Glutamatergic neuron (in vitro differentiated cells): ENCODE data around the gene HIC1. TPM values are rescaled to one million over a fixed set of nuclear protein-coding genes. Genes with fewer than 3 reads are reported as not detected.

Source experiments
- DNase-seq: peaks from one replicate; pipeline ENCODE4 v3.0.0; 2022
- H3K27ac Mint-ChIP-seq: one replicate; pipeline ENCODE4 v1.8.0; 2020; ENCODE audit warnings: mild to moderate bottlenecking, mixed read lengths, inconsistent platforms; ENCODE audit not compliant: unreplicated experiment
- H3K27me3 Mint-ChIP-seq: one replicate; pipeline ENCODE4 v1.8.0; 2020; ENCODE audit warnings: mild to moderate bottlenecking, moderate library complexity, mixed read lengths, inconsistent platforms; ENCODE audit not compliant: unreplicated experiment
- H3K36me3 Mint-ChIP-seq: one replicate; pipeline ENCODE4 v1.8.0; 2020; ENCODE audit warnings: mild to moderate bottlenecking, mixed read lengths, inconsistent platforms; ENCODE audit not compliant: unreplicated experiment
- H3K4me1 Mint-ChIP-seq: one replicate; pipeline ENCODE4 v1.8.0; 2020; ENCODE audit warnings: mild to moderate bottlenecking, low read depth, mixed read lengths, inconsistent platforms; ENCODE audit not compliant: unreplicated experiment
- H3K4me3 Mint-ChIP-seq: one replicate; pipeline ENCODE4 v1.8.0; 2020; ENCODE audit warnings: mild to moderate bottlenecking, mixed read lengths, inconsistent platforms; ENCODE audit not compliant: unreplicated experiment
- H3K9me3 Mint-ChIP-seq: one replicate; pipeline ENCODE4 v1.8.0; 2020; ENCODE audit warnings: mild to moderate bottlenecking, moderate library complexity, mixed read lengths, inconsistent platforms; ENCODE audit not compliant: unreplicated experiment
- CTCF ChIP-seq: fragments of 200-600 bp; sonication (generic); IDR thresholded peaks from one replicate; pipeline ENCODE4 v1.5.0; 2021; ENCODE audit not compliant: partially characterized antibody, unreplicated experiment
- total RNA-seq: library from RNA; stranded (reverse); fragmentation: NEBNext Ultra II Directional; extraction: Animal tissue kit (Norgen Biotek cat#: 25700); gene quantifications from one replicate; pipeline ENCODE4 v1.2.1, GENCODE V29; 2021; ENCODE audit not compliant: unreplicated experiment

HIC1 gene
- total RNA-seq, 1 donor from 2014 or later, result 2.5 TPM

DNA sequence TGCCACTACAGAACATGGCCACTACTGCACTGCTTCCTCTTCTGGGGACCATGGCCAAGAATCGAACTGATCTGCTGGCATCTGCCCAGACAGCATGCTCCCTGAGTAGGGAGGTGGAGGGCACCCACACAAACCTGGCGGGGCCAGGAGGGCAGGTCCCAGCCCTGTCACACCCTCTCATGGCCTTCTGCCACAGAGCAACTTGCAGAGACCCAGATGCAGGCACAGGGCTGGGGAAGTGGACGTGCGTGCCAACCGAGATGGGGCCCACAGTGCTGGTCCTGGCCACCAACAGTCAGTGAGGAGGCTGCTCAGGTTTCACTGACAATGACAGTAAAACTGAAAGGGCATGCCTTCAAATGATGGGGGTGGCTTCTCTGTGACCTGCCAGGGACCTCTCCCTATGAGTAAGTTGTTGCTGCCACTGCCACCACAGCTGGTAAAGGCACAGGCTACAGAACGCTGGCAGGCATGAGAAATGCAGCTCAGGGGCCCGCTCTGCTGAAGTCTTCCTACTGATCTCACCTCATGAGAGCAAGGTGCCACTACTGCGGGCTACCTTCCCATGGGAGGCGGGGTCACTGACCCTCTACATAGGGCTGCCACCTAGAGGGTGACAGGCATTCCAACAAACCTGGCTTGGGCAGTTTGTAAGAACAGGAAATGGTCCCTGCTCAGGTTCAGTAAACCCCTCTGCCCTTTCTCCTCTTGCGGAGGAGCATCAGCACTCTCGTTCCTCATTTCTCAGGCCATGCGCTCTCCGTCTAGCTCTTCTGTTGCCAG is 15.5 kb downstream of the HIC1 start:
- Mint-ChIP-seq H3K27ac (no peak overlapping the region), H3K4me3 (peak overlapping the region; percentile 30), H3K9me3 (peaks cover 13% of the 10 kb centered on the region), H3K4me1 (peaks cover 38% of the 10 kb centered on the region), H3K36me3 (no peaks in the 10 kb centered on the region), H3K27me3 (peaks cover 29% of the 10 kb centered on the region)
- DNase-seq, result no peak
- TF ChIP-seq CTCF, result no peak

GRCh38 chr17:2071024-2071385 is 16.1 kb downstream of the HIC1 start:
- H3K36me3 Mint-ChIP-seq, result no peaks in the 10 kb centered on the region
- H3K27ac Mint-ChIP-seq, result peak overlapping the region; percentile 44
- H3K9me3 Mint-ChIP-seq, result peaks cover 11% of the 10 kb centered on the region
- peaks cover 41% of the 10 kb centered on the region for H3K4me1 Mint-ChIP-seq
- H3K4me3 Mint-ChIP-seq, result peak overlapping the region; percentile 30
- TF ChIP-seq CTCF, result no peak
- DNase-seq, result no peak
- H3K27me3 Mint-ChIP-seq, result peaks cover 26% of the 10 kb centered on the region

- no peaks in the 10 kb centered on the region for H3K36me3 Mint-ChIP-seq
- peaks cover 25% of the 10 kb centered on the region for H3K27me3 Mint-ChIP-seq
- peak overlapping the region; percentile 53 for H3K27ac Mint-ChIP-seq
- peaks cover 43% of the 10 kb centered on the region for H3K4me1 Mint-ChIP-seq
- no peak for DNase-seq
- no peak overlapping the region for H3K4me3 Mint-ChIP-seq
- TF ChIP-seq CTCF, result no peak
- H3K9me3 Mint-ChIP-seq, result peaks cover 15% of the 10 kb centered on the region
Observed at GRCh38 chr17:2071455-2072281, 16.8 kb downstream of the HIC1 start.

DNA sequence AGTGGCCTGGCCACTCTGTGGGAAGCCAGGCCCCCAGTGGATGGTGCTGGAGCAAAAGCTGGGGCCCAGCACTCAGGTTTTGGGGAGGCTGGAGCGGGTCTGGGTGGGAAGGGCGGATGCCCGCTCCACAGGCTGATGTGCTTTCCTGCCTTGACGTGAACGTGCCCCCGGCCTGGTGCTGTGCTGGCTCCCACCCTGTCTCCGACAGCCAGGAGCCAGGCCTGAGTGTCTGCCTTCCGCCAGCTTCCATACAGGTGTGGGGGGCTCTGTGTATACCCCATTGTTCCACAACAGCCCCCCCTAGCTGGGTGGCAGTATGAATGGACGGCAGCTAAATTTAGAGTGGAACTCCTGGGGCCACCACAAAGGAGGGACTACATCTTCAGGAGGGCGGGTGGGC is 20.0 kb downstream of the HIC1 start:
- no peak overlapping the region for H3K27ac Mint-ChIP-seq
- peaks cover 5% of the 10 kb centered on the region for H3K36me3 Mint-ChIP-seq
- no peak overlapping the region for H3K4me3 Mint-ChIP-seq
- H3K9me3 Mint-ChIP-seq, result peaks cover 13% of the 10 kb centered on the region
- no peak for DNase-seq
- peaks cover 39% of the 10 kb centered on the region for H3K4me1 Mint-ChIP-seq
- H3K27me3 Mint-ChIP-seq, result peaks cover 17% of the 10 kb centered on the region
- TF ChIP-seq CTCF, result no peak
